GM19452 (cell line): Measurements from ENCODE around the gene IYD.

Source experiments
- ATAC-seq: cut with Tn5 transposase; IDR thresholded peaks from one replicate; pipeline ENCODE4 v1.9.1; 2021; ENCODE audit not compliant: unreplicated experiment

IYD gene

DNA sequence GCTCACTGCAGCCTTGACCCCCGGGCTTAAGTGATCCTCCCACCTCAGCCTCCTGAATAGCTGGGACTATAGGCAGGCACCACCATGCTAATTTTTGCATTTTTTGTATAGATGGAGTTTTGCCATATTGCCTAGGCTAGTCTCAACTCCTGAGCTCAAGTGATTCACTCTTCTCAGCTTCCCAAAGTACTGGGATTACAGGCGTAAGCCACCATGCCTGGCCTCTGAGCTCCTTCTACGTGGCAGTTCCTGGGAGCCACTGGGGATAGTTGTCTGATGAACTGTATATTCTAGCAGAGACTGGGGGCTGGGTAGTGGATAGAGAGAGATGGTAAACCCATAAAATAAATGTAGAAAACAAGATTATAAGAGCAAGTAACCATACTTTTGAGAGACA, 26.1 kb downstream of the IYD start:
- ATAC-seq, result no peak

DNA sequence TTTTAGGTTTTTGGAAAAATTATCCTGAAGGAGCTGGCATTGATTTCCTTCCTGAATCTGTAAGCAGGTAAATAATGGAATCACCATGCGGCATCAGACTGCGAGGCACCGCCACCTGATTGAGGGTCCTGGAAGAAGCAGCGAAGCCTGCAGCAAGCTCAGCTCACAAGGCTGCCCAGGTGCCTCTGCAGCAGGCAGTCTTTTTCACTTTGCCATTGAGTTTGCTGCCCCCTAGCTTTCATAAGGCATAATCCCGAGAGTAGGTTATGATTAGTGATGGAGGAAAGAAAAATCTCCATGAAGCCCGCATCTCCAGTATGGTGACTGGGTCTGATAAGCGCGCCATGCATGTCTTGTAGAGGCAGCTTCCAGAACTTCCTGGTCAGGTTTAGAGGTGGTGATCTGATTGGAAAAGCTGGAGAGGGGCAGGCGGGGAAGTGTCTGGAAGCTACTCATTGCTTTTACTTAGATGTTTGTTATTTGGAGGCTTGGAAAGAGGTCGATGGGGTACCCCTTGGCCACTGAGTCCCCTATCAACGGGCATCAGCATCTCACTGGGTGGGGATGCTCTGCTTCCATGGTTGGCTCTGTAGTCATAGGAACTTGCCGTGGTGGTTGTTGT, 26.7 kb downstream of the IYD start:
- ATAC-seq, result no peak

- no peak for ATAC-seq
Measured at GRCh38 chr6:150403458-150404246, 34.8 kb downstream of the IYD start.

DNA sequence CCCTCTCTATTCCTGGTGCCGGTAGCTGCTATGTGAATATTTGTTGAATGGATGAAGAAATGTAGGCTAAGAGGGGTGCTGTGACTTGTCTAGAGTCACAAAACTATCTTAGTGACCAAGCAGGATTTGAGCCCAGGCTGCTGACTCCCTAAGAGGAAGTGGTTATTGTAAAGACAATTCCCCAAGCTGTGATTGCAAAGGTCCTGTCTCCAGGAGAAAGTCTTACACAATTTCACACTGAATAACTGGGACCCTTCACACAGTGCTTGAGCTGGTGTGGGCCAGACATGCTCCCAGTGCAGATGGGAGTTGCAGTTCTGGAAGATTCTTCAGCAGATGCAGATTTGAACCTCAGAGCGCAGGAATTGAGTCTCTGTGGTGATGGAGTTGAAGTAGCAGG, 38.1 kb downstream of the IYD start:
- no peak for ATAC-seq

DNA sequence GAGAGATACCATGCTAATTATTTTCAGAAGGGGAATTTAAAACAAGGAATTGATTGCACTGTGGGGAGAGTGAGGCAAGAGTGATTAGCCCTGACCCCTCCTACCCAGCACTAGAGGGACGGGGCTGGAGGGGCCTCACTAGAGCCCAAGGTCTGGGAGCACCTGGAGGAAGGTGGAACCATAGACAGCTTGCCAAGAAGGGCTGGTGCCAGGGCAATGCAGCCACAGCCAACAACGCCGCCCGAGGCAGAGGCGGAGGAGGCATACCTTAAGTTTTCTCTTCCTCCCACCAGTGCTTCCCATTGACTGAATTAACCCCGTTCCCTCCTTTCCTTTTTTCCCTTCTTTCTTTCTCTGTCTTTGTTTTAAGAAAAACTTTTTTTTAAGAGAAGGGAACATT, 40.0 kb downstream of the IYD start:
- ATAC-seq, result no peak

DNA sequence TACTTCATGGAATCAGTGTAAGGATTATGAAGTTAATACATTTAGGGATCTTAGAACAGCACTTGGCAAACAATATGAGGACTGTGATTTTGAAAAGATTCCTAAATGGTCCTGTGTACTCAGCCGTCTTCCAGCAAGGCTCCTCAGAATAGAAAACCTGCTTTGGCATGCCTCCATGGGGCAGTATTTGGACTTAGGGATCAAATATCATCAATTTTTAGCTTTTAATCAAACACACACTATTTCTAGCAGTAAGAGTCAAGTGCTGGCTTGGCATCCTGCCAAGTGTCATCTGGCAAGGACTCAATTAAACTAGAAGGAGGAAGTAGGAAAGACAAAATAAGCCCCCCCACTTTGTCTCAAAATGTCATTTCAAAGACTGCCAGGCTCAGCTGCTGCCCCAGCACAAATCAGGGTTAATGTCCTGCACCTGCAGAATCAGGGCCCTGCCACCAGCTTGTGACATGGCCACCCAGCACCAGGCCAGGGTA, 40.8 kb downstream of the IYD start:
- ATAC-seq, result no peak

DNA sequence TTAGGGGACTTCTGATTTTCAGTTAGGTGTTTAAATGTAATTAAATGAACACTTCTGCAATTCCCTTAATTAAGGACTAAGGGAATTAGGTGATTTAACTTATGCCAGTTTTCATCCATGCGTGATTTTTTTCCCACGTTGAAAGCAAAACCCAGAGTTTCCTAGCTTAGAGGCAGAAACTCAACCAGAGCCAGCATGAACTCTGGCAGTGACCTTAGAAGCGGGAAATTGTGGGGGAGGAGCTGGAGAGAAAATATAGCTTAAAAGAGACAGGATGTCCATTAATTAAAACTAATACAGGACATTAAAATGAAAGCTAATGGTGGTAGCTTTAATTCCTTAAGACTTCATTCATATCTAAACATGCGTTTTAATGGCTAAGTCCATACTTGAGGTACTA, 41.6 kb downstream of the IYD start:
- no peak for ATAC-seq

- ATAC-seq, result no peak
Measured at GRCh38 chr6:150410906-150411305, 42.1 kb downstream of the IYD start.

DNA sequence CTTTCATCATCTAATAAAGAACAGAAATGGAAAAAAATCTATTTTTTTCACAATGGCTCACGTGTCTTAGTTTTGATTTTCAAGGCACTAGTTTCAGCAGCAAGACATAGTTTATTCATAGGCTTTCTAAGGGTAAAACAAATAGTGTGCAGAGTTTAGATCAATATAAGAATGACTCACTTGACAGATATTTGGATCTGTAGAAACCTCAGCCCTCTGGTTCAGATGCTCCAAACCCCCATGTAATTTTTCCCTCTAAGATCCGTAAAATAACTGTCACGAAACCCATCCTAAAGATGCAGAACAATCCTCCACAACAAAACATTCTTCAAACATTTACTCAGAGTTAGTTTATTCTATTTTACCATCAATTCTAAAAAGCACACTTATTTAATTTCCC, 43.4 kb downstream of the IYD start:
- no peak for ATAC-seq

- ATAC-seq, result no peak
Measured at GRCh38 chr6:150413198-150413597, 44.4 kb downstream of the IYD start.

GRCh38 chr6:150413781-150414281, 45.0 kb downstream of the IYD start:
- no peak for ATAC-seq

- ATAC-seq, result no peak
Measured at GRCh38 chr6:150416128-150416527, 47.3 kb downstream of the IYD start.

- ATAC-seq, result no peak
Measured at GRCh38 chr6:150417250-150417649, 48.4 kb downstream of the IYD start.

- ATAC-seq, result peak; percentile 90
Measured at GRCh38 chr6:150417899-150418826, 49.4 kb downstream of the IYD start.

- ATAC-seq, result peak; percentile 13
Measured at GRCh38 chr6:150418827-150419594, 50.2 kb downstream of the IYD start.

DNA sequence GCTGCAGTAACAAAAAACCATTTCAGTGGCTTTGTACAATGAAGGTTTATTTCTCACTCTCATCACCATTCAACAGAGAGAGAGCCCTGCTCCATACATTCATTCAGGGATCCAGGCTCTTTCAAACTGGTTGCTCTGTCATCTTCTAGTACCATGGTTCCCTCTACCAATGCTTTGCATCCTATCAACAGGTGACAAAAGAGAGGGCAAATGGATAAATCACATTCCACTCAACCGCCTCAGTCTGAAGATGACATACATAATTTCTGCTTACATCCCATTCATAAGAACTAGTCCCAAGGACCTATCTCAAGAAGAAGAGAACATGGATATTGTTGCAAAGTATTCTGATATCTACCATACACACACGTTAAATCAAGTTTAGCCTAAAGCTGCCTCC, 51.6 kb downstream of the IYD start:
- ATAC-seq, result no peak

GRCh38 chr6:150420926-150421325, 52.1 kb downstream of the IYD start:
- ATAC-seq, result no peak

- no peak for ATAC-seq
Measured at GRCh38 chr6:150425508-150425907, 56.7 kb downstream of the IYD start.

- ATAC-seq, result no peak
Measured at GRCh38 chr6:150426198-150426597, 57.4 kb downstream of the IYD start.

DNA sequence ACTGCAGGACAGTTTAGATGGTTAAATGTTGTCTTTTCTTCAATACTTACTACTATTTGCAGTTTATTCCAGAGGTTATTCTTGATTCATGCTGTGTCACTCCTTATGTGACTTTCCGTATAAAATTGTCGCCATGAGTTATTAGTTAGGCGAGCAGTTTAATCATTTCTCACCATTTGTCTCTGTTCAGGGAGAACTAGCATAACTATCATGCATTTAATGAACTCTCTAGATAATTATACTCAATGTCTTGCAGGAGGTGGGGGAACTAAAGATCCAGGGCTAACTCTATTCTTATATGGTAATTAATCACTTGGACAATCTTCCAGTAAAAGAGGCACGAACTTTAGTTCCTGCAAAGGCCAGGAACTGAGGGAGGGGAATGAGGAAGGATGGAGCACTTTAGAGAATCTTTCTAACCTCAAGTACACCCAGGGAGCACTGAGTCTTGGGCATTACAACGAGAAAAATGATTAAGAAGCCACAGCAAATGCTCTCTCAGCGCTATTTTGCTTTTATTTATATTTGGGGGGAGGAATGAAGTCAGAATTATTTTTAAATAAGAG, 58.3 kb downstream of the IYD start:
- no peak for ATAC-seq
